ENCODE data around the gene FBXO24.
"Not testable (repeated sequence)": the region's sequence is repeated elsewhere in the genome, so short reads cannot be mapped to it uniquely, and the experiment has no call there.

FBXO24 gene

DNA sequence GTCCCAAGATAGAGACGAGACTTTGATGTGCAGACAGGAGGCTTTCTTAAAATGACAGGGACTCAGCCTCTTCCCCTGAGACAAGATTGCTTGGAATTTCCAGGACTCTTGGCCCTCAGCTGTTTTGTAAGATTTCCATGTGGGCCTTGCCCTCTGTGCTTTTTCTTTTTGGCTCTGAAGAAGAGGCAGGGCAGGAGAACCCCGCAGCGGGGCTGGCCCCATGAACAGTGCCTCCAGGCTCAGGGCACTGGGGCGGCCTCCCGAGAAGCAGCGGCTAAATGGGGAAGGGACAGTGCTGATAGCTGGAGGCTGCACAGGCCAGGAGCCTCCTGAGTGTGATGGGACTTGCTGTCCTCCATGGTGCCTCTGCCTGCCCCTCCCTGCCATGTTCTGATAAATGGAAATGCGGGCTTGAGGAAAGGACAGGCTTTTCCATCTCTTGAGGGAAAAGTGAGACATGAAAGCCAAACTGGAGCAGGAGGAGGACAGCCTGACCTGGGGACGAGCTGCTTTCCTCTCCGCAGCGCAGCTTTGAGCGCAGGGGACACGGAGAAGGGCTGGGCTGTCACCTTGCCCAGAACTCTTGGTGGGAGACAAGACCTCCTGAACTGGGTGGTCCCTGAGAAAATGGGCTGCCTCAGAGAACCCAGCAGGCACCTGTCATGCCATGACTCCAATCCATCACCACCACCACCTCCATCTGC, 24.5 kb upstream of the FBXO24 start:
- DNase-seq, result no peak

DNA sequence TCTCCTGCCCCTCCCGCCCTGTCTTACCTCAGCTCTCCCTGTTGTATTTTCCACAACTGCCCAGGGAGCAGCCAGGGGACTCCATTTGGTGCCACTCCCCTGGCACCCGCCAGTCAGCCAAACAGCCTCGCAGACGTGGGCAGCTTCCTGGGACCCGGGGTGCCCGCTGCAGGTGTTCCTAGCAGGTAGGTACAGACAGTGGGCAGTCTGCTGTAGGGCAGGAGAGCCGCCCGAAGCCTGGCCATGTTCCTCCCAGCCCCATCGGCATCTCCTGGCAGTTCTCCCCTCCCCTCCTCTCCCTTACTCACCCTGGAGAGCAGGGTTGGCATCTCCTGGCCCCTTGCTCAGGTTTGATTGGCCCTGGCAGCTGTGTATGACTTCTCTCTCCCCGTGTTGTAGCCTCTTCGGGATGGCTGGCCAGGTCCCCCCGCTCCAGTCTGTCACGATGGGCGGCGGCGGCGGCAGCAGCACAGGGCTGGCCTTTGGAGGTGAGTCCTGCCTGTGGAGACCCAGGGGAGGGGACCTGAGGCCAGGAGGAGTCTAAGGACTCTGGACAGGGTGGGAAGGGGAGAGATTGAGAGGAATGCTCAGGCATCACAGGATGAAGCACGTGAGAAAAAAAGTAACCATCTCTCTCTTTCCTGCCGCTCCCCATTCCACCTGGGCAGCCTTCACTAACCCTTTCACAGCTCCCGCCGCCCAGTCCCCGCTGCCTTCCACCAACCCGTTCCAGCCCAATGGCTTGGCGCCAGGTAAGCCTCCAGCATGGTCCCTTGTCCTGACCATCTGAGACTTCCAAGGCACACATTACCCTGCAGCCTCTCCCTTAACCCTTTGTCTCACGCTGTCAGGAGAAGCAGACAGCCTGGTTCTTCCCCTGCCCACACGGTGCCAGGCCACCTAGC, 23.7 kb upstream of the FBXO24 start:
- DNase-seq, result no peak

DNA sequence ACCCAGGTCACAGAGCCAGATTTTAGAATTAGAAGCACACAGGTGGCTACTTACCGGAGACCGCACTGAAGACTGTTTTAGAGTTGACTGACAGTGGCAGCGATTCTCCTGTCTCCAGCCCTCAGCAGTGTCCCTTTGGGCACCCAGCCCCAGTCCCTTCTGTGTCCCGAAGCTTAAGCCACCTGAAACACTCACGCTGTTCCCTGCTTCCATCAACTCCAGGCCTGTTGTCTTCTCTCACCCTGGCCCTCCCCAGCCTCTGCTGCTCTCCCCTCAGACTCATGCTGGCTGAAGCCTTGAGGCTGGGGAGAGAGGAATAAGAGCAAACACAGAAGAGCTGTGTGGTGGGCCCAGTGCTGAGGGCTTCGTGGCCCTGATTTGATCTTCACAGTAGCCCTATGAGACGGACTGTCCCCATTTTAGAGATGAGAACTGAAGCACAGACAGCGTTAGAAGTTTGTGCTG, 23.0 kb upstream of the FBXO24 start:
- DNase-seq, result no peak

- DNase-seq, result peak; percentile 88
Observed at GRCh38 chr7:100563809-100564400, 22.2 kb upstream of the FBXO24 start.

DNA sequence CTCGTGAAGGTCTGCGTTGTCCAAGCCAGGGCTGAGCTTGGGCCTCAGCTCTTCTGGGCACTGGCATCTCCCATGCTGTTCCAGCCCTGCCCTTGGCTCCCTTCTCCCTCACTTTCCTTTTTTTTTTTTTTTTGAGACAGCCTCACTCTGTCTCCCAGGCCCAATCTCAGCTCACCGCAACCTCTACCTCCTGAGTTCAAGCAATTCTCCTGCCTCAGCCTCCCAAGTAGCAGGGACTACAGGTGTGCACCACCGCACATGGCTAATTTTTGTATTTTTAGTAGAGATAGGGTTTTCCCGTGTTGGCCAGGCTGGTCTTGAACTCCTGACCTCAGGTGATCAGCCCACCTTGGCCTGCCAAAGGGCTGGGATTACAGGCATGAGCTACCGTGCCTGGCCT, 21.7 kb upstream of the FBXO24 start:
- not testable (repeated sequence) for DNase-seq

DNA sequence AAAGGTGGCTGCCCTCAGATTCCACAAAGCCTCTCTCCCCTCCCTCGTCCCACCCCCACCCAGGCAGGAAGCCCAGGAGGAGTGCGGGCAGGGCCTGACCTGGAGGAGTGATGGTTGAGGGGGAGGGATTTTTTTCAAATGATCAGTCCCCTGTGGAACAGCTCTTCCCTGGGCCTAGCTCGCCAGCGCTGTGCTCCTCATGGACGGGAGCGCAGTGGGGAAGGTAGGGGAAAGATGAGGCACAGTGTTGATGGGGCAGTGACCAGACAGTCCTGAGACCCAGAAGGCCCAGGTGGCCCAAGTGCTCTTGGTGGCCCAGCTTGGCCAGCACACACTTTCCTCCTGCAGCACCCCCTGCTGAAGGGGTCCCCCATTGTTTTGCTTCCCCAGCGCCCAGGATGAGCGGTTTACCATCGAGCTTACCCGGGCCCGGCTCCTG, 21.0 kb upstream of the FBXO24 start:
- no peak for DNase-seq

DNA sequence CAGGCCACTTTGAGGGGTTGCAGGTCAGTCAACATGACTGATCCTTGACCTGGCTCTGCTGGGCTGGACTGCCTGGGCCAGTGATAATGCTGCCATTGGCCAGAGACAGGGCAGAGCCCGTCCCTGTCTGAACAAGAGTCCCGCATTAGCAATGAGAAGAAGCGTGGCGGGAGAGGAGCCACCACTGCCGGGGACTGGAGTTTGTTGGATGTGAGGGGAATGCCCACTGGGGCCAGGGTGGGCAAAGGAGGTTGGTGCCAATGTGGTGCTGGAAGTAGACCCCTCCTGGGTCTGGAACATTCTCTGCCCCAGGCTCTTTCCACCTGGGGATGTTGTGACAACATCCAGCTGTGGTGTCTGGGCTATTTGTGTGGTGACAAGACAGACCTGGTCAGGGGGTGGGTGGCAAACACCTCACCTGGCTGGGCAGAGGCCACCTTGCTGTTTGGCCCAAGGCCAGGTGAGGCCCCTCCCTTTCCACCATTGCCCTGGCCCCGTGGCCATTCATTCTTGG, 20.1 kb upstream of the FBXO24 start:
- no peak for DNase-seq

DNA sequence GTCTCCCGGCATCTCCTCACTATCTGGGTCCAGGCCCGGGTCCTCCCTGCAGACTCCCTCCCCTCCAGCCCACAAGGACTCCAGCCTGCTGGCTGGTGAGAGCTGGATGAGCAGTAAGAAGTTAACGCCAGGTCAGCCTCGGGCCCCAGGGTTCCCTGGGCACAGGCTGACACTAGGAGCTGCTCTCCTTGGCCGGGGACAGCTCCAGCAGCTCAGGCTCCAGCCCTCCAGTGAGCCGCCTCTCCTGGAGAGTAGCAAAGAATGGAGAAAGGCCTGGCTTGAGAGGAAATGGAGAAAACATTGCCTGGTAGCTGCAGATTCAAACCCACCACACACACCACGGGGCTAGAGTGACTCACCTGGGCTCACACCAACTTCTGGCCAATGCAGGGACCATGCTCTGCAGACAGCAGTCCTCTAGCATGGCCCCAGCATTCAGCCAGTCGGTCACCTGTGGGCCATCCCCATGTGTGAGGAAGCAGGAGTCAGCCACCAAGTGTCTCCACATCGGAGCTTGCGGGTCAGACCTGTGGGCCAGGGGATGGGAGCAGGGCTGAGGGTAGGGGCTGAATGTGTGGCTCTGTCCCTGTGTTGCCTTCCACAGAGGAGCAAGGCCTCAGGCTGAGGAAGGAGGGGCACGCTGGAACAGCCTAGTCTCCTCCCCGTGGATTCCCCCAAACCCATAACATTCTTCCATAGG, 18.9 kb upstream of the FBXO24 start:
- DNase-seq, result no peak

- no peak for DNase-seq
Observed at GRCh38 chr7:100567751-100568175, 18.4 kb upstream of the FBXO24 start.

DNA sequence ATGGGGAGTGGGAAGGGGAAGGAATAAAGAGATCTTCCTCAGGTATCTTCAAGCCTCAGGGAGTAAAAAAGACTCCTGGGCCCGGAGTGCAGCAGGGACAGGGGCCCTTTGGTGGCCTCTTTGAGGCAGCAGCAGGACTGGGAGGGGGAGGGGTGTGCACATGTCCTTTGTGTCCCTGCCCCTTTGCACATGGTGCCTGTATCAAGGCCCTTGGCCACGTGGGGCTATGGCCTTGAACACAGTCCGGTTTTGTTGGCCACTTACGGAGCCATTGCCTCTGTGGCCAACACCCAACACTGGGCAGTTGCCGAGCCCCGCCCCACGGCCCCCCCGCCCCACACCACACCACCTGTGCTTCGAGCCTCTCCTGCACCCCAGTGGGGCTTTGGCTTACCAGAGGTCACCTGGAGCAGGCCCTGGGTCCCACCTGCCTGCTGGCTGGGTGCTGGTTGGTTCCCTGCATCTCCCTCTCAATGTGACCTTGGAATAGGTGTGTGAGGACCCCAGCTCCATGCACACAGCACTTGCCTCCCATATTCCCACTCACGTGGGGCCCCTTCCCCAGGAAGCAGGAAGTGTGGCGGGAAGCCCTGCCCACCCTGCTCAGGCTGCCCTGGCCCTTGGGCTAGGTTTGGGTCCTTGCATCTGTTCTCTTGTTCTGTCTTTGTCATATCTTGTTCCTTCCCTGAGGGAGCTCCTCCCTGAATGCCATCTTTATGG, 17.8 kb upstream of the FBXO24 start:
- no peak for DNase-seq

GRCh38 chr7:100568896-100569844, 17.0 kb upstream of the FBXO24 start:
- peak; percentile 49 for DNase-seq

DNA sequence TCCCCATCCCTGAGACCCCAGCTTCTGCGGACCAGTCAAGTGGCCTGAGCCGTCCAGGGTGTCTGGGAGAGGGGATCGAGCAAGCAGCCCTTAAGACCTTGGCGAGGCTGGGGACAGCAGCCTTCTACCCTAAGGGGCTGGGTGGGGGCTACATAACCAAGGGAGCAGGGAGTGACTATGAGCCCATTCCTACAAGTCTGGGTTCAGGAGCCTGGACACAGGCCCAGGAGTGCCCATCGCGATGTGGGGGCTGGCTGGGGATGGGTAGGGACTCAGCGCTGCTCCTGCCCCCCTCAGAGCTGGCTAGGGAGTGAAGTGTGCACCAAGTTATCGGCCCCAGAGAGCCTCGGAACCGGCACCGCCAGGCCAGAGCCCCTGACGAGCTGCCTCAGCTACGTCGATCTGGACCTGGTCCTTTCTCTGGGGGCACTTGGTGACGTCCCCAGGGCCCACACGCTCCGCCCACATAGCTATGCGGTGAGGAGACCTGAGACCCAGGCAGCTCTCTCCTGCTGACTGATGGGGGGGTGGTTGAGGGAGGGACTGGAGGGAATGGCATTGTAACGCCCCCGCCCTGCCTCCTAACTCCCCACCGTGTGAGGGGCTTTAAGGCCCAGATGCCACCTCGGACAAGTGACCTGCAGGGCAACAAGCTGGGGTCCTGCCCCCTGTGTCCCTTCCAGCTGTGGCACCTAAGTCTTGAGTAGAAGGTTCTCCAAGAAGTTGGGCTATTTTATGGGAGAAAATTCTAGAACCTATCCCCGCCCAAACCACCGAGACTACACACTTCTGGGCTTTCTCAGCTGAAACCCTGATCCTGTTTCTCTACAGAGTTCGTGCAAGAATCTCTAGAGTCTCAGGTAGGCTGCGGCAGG, 14.9 kb upstream of the FBXO24 start:
- DNase-seq, result no peak

DNA sequence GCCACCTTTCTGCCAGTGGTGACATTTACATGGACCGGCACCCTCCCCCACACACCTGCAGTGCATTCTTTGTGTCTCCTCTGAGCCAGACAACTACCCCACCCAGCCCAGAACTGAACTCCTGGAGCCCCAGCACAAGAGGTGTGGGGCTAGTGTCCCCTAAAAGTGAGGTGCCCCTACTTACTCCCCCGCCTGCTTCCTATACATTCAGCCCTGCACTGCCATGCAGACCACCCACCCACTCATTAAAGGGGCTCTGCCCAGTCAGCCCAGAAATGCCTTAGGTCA, 14.4 kb upstream of the FBXO24 start:
- DNase-seq, result no peak

DNA sequence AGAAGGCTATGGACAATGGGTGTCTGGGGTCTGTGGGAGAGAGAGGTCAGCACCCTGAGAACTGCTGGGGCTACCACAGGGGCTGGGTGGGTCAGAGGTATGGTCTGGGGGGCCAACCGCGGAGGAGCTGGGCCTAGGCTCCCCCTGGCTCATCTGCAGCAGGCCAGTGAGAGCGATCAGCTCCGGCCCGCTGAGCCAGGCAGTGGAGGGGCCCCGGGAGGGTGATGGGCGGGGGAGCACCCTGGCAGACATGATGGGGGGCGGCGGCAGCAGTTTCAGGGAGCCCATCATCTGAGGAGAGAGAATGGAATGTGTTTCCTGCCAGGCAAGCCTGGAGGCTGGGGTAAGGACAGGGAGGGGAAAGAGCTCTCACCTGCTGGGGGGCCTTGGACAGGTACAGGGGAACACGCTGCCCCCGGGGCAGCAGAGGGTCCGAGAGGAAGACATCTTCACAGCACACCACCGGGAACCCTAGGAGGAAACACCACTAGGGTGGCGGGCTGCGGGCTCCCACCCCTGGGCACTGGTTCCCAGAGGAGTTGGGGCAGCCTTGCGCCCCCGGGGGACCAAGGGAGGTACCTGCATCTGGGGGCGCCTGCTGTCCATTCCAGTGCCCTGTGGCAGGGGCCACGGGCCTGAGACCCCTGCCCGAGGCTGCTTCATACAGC, 13.7 kb upstream of the FBXO24 start:
- no peak for DNase-seq

DNA sequence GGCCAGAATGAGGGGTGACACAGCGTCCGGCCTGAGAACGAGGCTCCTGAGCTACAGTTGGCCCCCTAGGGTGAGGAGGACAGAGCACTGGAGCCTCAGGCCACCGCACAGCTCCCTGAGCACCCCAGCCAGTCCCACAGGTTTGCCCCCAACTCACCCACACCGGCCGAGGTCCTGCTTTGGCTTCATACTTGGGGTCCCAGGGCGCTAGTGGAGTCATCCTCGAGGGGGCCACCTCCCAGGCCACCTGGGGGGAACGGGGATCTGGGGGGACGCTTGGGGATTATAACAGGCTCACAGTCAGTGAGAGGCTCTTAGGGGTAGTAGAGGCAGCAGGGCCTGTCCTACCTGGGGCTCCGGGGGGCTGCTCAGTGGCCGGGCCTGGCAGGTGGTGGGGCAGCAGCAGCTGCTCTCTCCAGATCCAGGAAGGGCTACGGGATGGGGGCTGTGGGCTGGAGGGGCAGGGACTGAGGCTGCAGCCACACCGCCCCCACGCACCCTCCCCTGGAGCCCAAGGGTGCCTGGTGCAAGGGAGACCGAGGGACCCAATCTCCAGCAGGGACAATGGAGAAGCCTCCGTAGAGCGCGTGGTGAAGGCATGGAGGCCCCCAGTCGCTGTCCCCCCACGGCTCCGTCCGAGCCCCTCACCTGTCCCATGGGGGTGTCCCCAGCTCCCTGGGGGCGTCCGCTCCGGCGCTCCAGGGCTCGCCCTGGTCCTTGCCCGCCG, 13.0 kb upstream of the FBXO24 start:
- no peak for DNase-seq

DNA sequence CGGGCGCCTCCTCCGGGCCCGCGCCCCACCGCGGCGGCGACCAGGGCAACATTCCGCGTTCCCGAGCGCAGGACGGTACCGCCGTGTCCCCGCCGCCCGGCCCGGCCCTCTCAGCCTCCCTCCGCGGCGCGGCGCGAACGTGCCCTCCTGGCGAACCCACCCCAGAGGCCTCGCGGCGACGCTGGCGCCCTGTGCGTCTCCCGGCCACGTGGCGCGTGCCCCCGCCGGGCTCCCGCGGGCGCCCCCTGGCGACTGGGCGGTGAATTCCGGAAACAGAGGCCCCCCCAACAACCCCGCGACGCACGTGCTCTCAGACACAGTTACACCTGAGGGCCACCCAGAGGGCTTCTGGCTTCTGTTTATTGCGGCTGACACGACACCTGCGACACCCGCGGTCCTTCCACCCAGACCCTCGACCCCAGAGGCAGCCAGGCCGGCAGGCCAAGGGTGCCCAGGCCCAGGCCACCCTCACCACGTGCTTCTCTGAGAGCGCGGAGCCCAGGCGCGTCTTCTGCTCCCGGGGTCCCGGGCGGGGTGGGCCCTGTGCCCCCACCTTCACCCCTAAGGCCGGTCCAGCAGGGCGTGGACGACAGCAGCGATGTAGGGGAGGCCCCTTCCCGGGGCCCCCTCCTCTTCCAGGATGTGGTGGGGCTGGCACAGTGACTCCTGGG, 12.3 kb upstream of the FBXO24 start, which contains the start of gene SAP25:
Gene SAP25 (minus strand): TSS at position 210 of the 671 bp plus-strand sequence. CDS start 158 bp downstream, at position 52.
- no peak for DNase-seq

DNA sequence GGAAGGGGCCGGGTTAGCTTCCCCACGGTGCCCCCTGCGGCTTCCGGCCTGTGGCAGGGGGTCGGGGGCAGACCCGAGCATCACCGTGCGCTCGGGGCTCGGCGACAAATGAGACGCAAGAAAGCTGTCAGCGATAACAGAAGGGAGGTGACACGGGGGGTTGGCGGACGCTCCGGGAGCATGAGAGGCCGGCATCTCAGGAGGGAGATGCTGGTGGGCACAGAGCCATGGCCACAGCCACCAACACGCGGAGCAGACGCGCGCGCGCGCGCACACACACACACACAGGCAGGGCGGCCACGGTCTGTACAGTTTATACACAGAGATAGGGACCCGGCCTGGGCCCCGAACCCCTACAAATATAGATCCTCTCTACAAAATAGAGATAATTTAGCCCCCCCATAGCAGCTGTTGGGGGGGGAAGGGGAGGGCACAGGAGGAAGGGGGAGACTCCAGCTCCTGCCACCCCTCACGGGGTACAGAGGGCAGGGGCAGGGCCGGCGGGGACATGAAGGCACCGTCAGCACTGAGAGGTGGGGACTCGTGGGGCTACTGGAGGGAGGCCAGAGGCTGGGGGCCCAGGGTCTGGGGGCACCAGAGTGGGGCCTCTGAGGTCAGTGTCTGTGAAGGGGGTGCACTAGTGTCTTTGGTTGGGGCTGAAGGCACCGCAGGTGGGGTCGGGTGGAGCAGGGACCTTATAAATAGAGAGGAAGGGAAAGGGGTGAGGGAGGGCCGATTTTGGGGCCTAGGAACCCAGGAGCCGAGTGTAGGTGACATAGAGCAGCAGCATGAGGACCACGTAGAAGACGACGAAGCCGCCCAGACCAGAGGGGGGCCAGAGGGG, 11.5 kb upstream of the FBXO24 start:
- no peak for DNase-seq

All from activated gamma-delta T cell treated with Interleukin-2 at 50 U/mL for 16 hours (primary cell).